Tongue (tissue), 2 donors: Measurements from ENCODE around the gene TMEM117. TPM values are rescaled to one million over a fixed set of nuclear protein-coding genes. Genes with fewer than 3 reads are reported as not detected.
"Not testable (repeated sequence)": the region's sequence is repeated elsewhere in the genome, so short reads cannot be mapped to it uniquely, and the experiment has no call there.

ENCODE experiments used
- DNase-seq: peaks from one replicate; pipeline ENCODE4 v3.0.0-alpha.2; 2015
- total RNA-seq: library from RNA; depleted of rRNA; stranded (reverse); fragments of >200 nt; gene quantifications from one replicate; pipeline ENCODE4 v1.2.3, GENCODE V29; 2014

The TMEM117 gene
- total RNA-seq, 1 donor from 2014 or later, result 19.6 TPM

- not testable (repeated sequence) for DNase-seq
Measured at GRCh38 chr12:44026926-44027325, 191.0 kb downstream of the TMEM117 start.

- no peak for DNase-seq
Measured at GRCh38 chr12:44029194-44029593, 193.3 kb downstream of the TMEM117 start.

DNA sequence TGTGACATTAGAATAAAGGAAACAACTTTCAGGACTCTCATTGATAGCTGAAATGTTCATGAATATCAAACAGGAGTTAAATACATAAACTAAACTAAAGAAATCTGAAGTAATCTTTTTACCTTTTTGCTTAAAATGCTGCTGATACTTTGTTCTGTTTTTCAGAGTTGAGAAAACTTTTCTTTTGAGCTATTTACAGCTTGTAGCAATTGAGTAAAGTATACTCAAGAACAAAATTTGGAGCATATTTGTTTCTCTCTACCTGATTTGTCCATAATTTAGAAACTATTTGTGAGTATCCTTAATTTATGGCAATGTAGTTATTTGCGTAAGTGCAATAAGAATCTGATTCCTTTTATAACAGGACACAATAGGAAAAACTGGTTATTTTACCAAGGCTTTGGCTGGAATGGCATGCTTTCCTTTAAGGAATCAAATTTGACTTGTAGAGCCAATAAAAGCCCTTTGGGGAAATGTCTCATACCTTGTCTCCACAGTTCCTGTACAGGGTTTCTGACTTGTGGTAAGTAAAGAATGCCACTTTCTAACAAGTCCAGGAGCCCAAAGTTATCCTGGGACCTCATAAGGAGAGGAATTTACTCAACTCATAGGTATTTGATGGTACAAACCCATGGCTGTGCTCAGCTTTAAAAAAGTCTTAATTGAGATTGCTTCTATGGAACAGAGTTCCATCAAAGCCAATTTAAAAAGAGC, 195.7 kb downstream of the TMEM117 start:
- DNase-seq, result no peak

GRCh38 chr12:44034906-44035305, 199.0 kb downstream of the TMEM117 start:
- no peak for DNase-seq

DNA sequence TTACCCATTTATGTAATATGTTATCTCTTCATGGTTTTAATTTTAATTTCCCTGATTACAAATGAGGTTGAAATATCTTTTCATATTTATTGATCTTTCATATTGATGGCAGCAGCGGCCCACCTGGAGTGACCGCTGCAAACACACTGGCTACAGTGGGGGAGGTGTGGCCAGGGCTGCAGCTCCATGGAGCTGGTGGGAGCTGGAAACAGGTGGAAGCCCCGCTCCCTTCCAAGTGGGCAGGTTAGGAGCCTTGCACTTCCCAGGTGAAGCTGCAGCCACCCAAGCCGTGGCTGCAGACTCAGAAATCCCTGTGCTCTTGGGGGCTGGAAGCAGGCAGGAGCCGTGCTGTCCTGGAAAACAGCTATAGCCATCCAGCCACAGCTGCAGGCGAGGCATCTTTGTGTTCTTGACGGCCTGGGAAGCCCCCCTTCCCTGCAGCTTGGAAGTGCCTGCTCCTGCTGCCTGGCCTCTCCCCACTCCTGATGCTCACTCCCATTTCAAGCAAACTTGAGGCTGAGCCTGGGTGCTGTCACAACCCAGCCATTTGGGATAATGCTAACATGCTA, 201.1 kb downstream of the TMEM117 start:
- DNase-seq, result no peak

- DNase-seq, result no peak
Measured at GRCh38 chr12:44038411-44038810, 202.5 kb downstream of the TMEM117 start.

DNA sequence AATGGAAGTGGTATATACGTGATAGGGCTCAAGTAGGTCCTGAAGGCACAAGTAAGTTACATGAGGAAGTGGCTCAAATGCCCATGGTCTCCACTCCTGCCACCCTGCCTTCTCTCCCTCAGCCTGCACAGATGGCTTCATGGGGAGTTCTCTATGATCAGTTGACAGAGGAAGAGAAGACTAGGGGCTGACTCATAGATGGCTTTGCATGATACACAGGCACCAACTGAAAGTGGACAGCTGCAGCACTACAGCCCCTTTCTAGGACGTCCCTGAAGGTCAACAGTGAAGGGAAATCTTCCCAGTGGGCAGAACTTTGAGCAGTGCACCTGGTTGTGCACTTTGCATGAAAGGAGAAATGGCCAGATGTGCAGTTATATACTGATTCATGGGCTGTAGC, 208.6 kb downstream of the TMEM117 start:
- not testable (repeated sequence) for DNase-seq

DNA sequence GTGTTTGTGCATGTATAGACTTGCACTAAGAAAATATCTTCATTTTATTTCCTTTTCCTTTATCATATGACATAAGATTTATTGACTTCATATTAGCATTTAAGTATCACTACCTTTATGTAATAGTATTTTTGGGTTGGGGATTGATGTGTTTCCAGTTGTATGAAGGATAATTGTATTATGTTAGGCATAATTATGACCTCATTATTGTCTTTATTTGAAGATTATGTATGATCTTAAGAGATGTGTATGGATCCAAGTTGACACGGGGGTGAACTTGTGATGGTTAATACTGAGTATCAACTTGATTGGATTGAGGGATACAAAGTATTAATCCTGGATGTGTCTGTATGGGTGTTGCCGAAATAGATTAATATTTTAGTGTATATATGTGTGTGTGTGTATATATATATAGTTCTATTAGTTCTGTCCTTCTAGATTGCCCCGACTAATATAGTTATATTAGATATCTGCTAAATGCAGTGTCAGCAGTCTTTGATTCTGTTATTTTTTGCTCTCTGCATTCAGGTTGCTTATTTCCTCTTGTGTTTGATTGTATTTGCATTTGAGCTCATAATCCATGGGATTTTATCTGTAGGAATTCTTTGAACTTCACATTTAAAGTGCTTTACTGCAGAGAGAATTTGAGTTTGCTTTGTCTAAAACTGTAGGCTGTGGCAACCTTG, 211.0 kb downstream of the TMEM117 start:
- no peak for DNase-seq

GRCh38 chr12:44052554-44052953, 216.7 kb downstream of the TMEM117 start:
- DNase-seq, result no peak

DNA sequence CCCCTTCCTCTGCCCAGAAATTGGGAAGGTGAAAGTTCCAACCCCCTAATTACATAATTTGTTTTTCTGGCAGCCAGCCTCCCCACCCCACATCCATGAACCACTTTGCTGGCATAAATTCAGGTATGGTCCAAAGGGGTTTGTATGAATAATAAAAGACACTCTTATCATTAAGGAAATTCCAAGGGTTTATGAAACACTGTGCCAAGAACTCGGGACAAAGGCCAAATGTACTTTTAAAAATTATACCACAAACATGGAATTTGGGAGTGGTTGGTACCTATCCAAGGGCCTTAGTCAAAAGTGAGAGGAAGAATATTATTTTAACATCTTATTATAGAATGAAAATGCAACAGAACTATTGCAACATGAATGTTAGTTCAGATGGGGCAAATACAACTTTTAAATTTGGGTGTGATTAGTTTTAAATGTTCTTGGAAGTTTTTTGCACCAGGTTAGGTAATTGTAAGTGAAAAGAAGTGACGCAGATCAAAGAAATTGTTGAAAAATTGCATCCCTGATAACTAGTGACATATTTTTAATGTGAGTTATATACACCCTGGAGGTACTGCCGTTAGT, 217.8 kb downstream of the TMEM117 start:
- DNase-seq, result no peak

DNA sequence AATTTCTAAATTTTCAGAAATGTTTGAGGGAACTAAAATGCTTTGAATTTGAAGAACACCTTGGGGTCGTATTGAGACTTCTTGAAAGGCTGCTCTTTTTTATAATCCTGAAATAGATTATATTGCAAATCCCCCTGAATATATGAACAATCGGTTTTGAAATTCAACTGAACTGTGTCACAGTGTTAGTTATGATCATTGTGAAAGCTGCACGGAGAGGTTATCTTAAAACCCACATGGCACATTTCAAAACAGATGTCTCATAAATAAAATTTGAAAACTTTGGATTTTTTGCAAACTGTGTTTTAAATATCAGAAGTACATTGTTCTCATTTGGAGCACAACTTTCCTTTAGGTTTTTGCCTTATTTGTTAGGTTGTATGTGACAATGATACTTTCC, 218.4 kb downstream of the TMEM117 start:
- no peak for DNase-seq

- peak; percentile 56 for DNase-seq
Measured at GRCh38 chr12:44058366-44058765, 222.5 kb downstream of the TMEM117 start.

DNA sequence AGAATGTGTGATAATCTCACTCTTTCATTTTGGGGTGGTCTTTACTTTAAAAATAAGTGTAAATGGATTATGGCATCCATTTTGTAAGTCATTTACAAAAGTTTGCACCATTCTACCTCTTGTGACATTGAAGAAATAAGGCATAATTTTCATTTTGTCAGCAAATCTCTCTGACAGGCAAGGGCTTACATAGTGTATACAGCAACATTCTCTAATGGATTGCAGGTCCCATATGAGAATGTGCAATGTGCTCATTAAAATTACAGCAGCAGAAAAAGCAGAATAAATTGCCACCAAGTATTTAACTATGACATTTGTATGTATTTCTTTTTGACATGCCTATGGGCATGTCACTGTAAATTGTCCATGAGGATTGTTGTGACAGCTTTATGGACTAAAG, 223.6 kb downstream of the TMEM117 start:
- DNase-seq, result peak; percentile 7

DNA sequence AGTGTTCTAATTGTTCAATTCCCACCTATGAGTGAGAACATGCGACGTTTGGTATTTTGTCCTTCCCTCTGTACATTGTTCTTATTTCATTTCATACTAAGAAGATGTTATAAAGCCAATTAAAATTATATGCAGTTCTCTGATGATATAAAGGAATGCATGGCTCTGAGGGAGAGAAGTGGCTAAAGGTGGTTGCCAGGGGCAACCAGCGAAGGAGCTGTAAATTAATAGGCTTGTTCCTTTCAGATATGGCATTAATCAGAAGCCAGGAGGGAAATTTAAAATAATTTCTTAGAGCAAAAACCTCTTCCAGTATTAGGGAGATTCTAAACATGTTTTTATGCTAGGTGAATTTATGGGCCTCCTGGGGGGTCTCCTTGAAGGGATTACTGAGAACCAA, 227.8 kb downstream of the TMEM117 start:
- no peak for DNase-seq

GRCh38 chr12:44076871-44077270, 241.0 kb downstream of the TMEM117 start:
- DNase-seq, result no peak

GRCh38 chr12:44077294-44077693, 241.4 kb downstream of the TMEM117 start:
- DNase-seq, result no peak

DNA sequence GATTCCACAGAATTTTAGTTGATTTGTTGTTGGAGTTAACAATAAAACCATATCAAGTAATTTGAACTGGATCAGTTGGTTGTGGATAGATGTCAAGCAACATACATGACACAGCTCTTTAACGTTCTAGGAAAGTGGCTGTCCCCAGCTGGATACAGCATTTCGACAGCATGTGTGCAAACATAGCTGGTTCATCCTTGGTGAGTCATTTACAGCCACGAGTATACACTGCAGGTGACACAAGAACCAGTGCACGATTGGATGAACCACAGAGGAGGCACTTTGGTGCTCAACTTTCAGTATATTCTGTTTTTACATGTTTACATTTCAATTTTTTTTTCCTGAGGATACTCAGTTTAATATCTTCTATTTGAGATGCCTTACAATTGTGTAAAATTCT, 242.4 kb downstream of the TMEM117 start:
- DNase-seq, result no peak

DNA sequence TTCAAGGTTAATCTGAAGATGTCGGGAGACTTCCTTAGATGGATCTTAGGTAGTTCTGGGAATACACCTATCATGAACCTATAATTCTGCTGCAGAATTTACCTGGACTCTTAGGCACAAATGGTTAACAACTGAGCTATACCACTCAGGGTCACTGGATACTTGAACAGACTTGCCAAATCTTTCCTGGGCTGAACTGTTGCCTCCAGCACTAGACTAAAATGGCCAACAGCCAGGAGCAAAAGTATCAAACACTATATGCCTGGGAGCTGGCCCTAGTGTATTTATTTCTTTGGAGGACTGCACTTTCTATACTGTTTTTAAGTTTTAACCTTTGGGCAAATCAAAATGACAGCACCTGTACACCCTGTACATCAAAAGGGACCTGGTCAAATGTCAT, 252.8 kb downstream of the TMEM117 start:
- no peak for DNase-seq

DNA sequence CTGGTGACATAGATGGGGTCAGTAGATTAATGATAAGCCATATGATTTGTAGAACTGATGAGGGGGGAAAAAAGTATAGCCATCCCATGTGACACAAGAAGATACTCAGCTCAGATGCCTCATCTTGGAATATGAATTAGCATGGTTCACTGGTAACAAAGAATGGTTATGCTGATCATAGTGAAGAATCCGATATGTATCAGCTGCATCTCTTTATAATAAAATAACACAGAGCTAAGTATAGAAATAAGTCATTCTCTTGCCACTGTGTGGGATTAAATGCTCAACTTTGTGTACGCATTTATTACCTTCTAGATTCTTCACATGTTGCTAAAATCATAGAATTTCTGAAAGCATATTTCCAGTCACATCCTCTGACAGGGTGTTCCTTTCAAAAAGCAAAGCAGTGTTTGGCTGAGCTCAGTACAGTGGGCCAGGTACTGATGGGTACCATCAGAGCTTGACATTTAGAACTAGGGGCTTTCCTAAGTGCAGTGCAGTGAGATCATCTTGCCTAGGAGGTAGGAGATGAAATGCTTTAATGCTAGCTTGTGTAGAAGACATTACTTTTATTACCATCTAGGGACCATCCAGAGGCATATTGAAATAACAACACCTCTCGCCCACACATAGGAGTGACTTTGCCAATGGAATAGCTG, 256.2 kb downstream of the TMEM117 start:
- no peak for DNase-seq

DNA sequence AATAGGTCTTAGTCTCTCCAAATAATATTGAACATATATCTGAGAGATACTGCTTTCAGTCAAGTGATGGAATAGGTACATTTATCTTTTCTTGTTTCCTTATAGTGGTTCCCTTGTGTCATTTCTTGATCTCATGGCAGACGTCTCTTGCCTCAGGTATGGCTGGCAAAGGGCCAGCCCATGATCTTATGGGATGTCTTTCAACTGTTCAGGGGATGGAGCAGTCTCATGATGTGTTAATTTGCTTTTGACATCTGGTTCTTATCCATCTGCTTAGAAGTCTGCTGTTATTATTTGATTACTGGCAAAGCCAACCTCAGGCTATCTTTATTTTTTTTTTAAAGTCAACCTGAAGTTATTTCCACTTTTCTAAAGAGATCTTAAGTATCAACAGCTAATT, 262.9 kb downstream of the TMEM117 start:
- DNase-seq, result peak; percentile 31

DNA sequence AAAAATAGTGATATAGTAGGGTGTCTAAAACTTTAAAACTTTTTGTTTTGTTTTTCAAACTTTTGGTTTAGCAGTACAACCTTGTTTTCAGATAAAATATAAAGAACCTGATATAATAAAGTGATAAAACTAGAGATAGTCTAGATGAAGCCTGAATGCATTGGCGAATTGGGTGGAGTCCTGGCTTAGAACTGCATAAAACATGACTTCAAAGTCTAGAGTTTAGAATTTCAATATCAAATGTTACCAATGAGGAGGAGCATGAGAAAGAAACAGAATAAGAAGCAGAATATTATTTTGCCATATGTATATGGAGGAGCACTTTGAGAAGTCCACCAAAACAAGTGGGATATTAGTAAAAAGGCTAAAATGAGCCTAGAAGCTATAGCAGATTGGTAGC, 263.6 kb downstream of the TMEM117 start:
- no peak for DNase-seq

- DNase-seq, result no peak
Measured at GRCh38 chr12:44100264-44100663, 264.4 kb downstream of the TMEM117 start.

- peak; percentile 39 for DNase-seq
Measured at GRCh38 chr12:44101475-44101874, 265.6 kb downstream of the TMEM117 start.
